Stimulated activated CD8-positive, alpha-beta memory T cell treated with anti-CD3 and anti-CD28 coated beads, Interleukin-4, amount 100 ng/mL, for 1 hour (primary cell): ENCODE results near the gene MAPKBP1.

Experiments used
- DNase-seq, 2 donors: peaks; one replicate each; pipeline ENCODE4 v3.0.0-alpha.2; 2020; ENCODE audit warnings: low read depth in 2 of 2, low spot score in 1 of 2

The MAPKBP1 gene

GRCh38 chr15:41806291-41807181 lies 32.3 kb downstream of the MAPKBP1 start:
- no peak for DNase-seq

DNA sequence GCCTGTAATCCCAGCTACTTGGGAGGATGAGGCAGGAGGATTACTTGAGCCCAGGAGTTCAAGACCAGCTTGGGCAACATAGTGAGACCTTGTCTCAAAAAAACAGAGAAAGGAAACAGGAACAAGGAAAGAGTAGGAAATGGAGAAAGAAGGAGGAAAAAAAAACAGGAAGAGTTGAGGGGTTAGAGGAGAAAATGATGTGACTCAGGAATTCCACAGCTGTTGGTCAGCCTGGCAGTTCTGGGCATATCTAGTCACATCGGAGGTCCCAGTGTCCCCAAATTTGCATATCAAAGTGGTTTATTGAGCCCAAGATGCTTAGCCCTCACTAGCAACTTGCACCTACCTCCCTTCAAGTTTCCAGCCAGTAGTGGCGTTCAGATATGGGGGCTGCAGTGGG lies 34.8 kb downstream of the MAPKBP1 start:
- no peak for DNase-seq

DNA sequence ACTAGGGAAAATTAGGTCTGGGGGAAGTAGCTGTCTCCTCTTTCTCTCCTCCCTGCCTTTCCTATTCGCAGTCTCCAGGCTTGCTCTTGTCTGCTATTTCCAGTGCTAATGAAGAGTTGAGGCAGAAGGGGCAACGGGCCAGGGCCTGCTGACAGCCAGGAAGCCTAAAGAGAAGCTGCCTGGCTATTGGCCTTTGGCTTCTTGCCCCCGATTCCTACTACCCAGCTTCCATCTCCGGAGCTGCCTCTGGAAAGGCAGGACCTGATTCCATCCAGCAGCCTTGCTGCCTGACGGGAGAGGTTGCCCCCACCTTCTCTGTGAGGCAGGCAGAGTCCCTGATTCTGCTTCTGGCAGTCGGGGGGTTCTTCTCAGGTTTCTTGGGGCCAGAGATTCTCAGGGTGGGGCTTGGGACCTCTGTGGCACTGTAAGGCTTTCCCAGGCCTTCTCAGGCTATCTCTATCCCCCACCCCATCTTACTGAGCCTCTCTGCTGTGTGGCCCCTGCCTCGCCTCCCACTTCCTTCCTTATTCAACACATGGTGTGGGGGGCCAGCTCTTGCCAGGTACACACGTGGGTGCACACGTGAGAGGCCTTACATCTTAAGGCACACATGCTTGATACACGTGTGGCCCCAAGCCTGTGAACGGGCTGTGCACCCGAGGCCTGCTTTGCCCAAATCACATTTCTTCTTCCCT lies 35.4 kb downstream of the MAPKBP1 start:
- no peak for DNase-seq

DNA sequence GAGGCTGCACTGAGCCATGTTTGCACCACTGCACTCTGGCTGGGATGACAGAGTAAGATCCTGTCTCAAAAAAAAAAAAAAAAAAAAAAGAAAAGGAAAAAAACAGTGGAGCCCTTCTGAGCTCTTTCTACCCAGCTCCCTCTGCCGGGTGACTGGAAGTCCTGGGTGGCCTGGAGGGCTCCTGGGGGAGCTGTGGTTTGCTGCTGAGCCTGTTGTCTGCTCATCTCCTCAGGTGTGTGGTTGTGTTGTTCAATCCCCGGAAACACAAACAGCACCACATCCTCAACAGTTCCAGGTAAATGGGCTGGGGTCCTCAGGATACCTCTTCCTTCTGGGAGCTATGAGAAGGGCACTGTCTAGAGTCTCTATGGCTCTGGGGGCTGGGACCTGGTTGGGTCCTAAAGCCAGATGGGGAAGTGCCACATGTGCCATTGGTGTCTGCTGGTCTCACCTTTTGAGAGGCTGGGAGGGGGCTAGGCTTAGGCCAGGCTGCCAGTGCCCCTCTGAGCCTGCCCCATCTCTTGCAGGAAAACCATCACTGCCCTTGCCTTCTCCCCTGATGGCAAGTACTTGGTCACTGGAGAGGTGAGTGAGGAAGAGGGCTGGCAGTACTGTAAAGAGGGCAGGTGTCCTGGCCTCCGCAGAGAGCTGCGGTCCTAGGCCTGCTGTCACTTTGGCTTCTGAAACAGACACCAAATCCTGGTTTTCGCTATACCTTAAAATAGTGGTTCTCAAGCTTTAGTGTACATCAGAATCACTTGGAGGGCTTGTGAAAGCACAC lies 36.6 kb downstream of the MAPKBP1 start:
- DNase-seq: no peak

- peak; percentile 42 to 44 for DNase-seq
These were observed 37.3 kb downstream of the MAPKBP1 start for GRCh38 chr15:41811432-41812195.

DNA sequence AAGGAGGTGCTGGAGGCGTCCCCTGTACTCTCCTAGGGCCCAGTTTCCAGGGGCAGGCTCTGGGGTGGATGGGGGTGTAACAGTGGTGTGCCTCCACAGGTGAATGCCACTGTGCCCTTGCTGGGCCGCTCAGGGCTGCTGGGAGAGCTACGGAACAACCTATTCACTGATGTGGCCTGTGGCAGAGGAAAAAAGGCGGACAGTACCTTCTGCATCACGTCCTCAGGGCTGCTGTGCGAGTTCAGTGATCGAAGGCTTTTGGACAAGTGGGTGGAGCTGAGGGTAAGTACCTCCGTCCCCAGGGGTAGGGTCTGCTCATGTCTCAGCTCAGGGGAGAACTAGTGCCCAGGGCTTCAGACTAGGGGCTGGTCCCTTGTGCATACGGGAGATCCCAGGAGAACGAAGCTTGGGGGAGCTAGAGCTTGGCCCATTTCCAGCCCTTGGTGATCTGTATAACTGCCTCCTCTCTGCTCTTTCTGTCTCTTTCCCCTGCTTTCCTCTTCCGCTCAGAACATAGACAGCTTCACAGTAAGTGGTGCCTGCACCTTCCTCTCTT lies 38.6 kb downstream of the MAPKBP1 start:
- DNase-seq: no peak

DNA sequence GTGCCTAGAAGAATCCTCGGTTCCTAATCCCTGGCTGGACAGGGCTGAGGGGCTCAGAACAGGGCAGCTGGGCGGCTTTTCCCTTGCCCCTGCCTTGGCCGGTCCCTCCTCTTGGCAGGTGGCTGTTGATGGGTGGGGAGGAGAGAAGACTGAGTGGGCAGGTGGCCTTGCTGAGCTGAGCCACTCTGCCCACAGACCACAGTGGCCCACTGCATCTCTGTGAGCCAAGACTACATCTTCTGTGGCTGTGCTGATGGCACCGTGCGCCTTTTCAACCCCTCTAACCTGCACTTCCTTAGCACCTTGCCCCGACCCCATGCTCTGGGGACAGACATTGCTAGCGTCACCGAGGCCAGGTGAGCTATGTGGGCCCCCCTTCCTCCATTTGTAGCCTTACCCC lies 39.1 kb downstream of the MAPKBP1 start:
- DNase-seq: no peak

GRCh38 chr15:41814534-41814933 lies 40.2 kb downstream of the MAPKBP1 start:
- DNase-seq: no peak

DNA sequence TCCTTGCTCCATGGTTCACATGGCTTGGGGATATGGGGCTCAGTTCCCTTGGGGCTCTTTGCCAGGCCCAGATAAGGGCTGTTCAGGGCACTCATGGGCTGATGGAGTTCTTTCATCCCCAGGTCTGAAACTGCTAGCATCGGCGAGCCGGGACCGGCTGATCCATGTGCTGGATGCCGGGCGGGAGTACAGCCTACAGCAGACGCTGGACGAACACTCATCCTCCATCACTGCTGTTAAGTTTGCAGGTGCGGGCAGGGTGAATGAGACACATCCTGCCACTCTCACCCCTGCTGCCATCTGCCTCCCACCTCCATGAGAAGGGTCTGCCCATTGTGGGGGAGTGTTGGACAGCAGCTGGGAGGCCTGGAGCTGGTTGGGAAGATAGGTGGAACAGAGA lies 42.5 kb downstream of the MAPKBP1 start:
- no peak for DNase-seq

- DNase-seq: no peak
These were observed 43.0 kb downstream of the MAPKBP1 start for GRCh38 chr15:41817327-41817726.

DNA sequence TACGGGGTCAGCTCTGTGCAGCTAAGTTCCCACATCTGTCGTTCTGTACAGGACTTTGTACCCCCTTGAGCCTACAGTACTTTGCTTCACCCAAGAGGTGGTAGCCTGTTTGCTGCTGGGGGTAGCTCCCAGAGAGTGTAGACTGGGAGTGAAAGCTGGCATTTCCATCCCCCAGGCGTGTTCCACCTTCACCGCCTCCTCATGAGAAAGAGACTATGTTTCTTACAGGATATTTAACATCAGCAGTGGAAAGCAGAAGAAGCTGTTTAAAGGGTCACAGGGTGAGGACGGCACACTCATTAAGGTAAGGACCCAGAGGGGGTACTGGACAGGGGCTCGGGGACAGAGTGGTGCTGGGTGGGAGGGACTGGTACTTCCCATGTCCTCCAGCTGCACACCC lies 43.5 kb downstream of the MAPKBP1 start:
- no peak for DNase-seq

GRCh38 chr15:41819455-41820050 lies 45.3 kb downstream of the MAPKBP1 start:
- no peak for DNase-seq

DNA sequence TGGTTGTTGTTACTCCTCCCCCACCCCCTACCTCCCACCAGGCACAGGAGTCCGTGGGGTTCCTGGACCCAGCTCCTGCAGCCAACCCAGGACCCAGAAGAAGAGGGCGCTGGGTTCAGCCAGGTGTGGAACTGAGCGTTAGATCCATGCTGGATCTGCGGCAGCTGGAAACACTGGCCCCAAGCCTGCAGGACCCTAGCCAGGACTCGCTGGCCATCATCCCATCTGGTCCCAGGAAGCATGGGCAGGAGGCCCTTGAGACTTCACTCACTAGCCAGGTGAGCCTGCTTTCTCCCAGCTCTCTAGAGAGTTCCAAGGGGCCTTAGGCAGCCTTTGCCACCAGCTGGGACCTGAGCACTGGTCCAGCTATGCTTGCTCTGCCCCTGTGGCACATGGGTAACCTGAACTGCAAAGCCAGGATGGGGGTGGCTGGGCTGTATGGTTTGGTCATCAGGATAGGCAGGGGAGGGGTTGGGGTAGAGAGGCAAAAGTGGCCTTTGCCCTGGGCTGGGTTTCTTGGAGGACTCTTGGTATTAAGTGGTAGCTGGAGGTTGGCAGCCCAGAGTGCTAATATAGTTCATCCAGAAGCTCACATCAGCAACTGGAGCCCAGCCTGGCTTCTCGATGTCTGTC lies 46.6 kb downstream of the MAPKBP1 start:
- no peak for DNase-seq

GRCh38 chr15:41821831-41822230 lies 47.5 kb downstream of the MAPKBP1 start:
- no peak for DNase-seq

DNA sequence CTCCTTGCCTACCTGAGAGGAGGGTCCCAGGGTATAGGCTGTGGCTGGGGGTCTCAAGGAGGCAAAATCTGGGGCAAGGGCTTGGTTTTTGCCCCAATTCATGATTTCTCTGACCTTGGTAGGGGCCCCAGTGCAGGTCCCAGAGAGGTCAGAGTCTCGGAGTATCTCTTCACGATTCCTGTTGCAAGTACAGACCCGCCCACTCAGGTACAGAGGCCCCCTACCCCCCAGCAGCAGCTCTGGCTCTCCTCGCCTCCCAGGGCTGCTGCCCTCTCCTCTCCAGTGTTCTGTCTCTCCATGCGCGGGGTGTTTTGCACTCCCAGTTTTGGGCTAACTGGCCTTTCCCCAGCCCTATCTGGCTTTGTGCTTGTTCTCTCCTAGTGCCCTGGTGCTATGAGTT lies 48.2 kb downstream of the MAPKBP1 start:
- no peak for DNase-seq

DNA sequence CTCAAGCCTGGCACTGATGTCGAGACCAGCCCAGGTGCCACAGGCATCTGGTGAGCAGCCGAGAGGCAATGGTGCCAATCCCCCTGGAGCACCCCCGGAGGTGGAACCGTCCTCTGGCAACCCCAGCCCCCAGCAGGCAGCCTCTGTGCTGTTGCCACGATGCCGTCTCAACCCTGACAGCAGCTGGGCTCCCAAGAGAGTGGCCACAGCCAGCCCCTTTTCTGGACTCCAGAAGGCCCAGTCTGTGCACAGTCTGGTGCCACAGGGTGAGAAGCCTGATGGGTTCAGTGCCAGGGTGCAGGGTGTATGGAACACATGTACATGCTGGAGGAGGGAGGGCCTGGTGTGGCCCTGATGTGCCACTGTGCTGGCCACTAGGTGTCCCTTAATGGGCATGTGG lies 48.7 kb downstream of the MAPKBP1 start:
- no peak for DNase-seq

- DNase-seq: no peak
These were observed 49.2 kb downstream of the MAPKBP1 start for GRCh38 chr15:41823502-41823901.

DNA sequence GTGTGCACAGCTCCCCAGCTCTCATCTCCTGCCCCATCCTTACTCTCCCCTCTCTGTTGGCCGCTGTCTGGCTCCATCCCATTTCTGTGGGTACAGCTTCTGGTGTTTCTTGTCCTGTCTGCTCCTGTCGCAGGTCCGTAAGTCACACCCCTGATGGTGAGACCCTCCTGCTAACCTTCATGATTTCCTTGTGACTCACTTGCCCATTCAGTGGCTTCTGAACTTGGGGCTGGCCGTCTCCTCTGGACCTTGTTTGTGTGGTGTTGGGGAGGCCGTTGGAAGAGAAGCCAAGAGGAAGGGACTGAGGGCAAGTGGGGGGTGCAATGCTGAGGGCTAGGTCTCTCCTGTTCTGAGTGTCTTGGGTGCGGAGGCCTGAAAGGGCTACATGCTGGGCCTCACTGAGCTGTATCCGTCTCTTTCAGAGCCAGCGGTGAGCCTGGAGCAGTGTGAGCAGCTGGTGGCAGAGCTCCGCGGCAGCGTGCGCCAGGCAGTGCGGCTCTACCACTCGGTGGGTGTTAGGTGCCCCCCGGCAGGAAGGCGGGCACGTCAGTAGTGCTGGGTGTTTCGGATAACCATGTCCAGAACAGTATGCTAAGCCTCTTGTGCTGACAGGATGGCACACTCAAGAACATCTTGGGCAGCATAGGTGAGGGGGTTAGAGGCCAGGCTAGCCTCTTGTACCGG lies 49.9 kb downstream of the MAPKBP1 start:
- DNase-seq: no peak

- DNase-seq: no peak
These were observed 50.9 kb downstream of the MAPKBP1 start for GRCh38 chr15:41825145-41825544.
